Pulmonary artery endothelial cell (primary cell): ENCODE measurements around the gene CCDC27. TPM values are rescaled to one million over a fixed set of nuclear protein-coding genes. Genes with fewer than 3 reads are reported as not detected.

ENCODE experiments used
- DNase-seq: peaks from one replicate; pipeline ENCODE4 v3.0.0-alpha.2; 2011; ENCODE audit warnings: low read depth, low spot score
- total RNA-seq: library from RNA; depleted of rRNA; stranded (reverse); fragments of >200 nt; gene quantifications from 2 replicates; pipeline ENCODE4 v1.2.3, GENCODE V29; 2014

The CCDC27 gene
- total RNA-seq, 1 donor from 2014 or later, result not detected

GRCh38 chr1:3774946-3775489, 22.8 kb downstream of the CCDC27 start:
- no peak for DNase-seq

- DNase-seq, result no peak
These were observed 23.4 kb downstream of the CCDC27 start for GRCh38 chr1:3775490-3776230.

- DNase-seq, result no peak
These were observed 24.1 kb downstream of the CCDC27 start for GRCh38 chr1:3776231-3776961.

GRCh38 chr1:3777078-3777547, 24.9 kb downstream of the CCDC27 start:
- no peak for DNase-seq

- no peak for DNase-seq
These were observed 25.7 kb downstream of the CCDC27 start for GRCh38 chr1:3777647-3778589.

GRCh38 chr1:3778590-3779264, 26.5 kb downstream of the CCDC27 start:
- DNase-seq, result no peak

- no peak for DNase-seq
These were observed 27.1 kb downstream of the CCDC27 start for GRCh38 chr1:3779265-3779911.

GRCh38 chr1:3779912-3780416, 27.7 kb downstream of the CCDC27 start:
- DNase-seq, result no peak

- no peak for DNase-seq
These were observed 28.7 kb downstream of the CCDC27 start for GRCh38 chr1:3780901-3781300.

- no peak for DNase-seq
These were observed 31.6 kb downstream of the CCDC27 start for GRCh38 chr1:3783651-3784474.

GRCh38 chr1:3785045-3785444, 32.8 kb downstream of the CCDC27 start:
- no peak for DNase-seq

GRCh38 chr1:3785456-3786157, 33.4 kb downstream of the CCDC27 start:
- DNase-seq, result no peak

GRCh38 chr1:3786468-3787348, 34.5 kb downstream of the CCDC27 start:
- DNase-seq, result no peak

GRCh38 chr1:3787349-3787715, 35.1 kb downstream of the CCDC27 start:
- DNase-seq, result no peak

GRCh38 chr1:3787745-3788605, 35.7 kb downstream of the CCDC27 start:
- DNase-seq, result no peak

- no peak for DNase-seq
These were observed 36.6 kb downstream of the CCDC27 start for GRCh38 chr1:3788756-3789420.
